ENCODE results near the gene PHF13. TPM values are rescaled to one million over a fixed set of nuclear protein-coding genes. Genes with fewer than 3 reads are reported as not detected.
A peak's percentile ranks its signal among the peaks of the same experiment; 100 is the strongest.

The PHF13 gene
- total and polyA plus RNA-seq, 8 donors, result 4.0 to 8.3 (median 4.8) TPM

GRCh38 chr1:6590046-6590445 lies 23.5 kb upstream of the PHF13 start:
- 80 to 83% methylated on average over 7 of the region's 7 CpGs for WGBS, 2 donors
- H3K9me3 ChIP-seq, result no peaks in the 10 kb centered on the region
- H3K27ac ChIP-seq, result no peak overlapping the region
- intact Hi-C loops (cut with DNase I), result loop anchor here in 1 of 3 donors (10.0 kb wide), 1 partner anchor 55 kb away; no protein-coding TSS in a partner anchor
- no peaks in the 10 kb centered on the region for H3K27me3 ChIP-seq
- FAIRE-seq (no peak), DNase-seq (no peak), ATAC-seq (no peak)
- H3K36me3 ChIP-seq, result peaks cover 6 to 49% (median 45%) of the 10 kb centered on the region in 3 donors
- no peak for TF ChIP-seq CTCF (IDR thresholded peaks at IDR 0.05)
- no peak overlapping the region for H3K4me3 ChIP-seq
- H3K4me1 ChIP-seq, result peaks cover 0 to 7% (median 4%) of the 10 kb centered on the region in 3 donors

DNA sequence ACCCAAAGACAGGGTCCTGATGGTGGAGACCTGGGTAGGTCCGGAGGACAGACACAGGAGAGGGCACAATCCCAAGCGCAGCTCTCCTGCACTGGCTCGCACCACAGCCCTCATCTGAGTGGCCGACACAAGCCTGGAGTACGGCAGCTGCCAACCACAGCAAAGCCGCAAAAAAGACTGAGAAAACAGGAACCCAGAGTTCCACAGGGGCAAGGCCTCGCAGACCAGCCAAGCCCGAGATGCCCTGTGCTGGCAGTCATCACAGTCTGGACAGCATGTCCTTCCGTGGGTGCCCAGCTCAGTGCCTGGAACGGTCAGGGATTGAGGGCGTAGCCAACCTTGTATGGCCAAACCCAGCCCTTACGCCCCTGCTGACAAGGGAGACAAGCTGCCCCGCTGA lies 22.3 kb upstream of the PHF13 start:
- no peaks in the 10 kb centered on the region for H3K27me3 ChIP-seq
- ATAC-seq (peak in 2 of 4 donors; percentile 6 to 7), FAIRE-seq (no peak)

GRCh38 chr1:6591644-6592043 lies 21.9 kb upstream of the PHF13 start:
- no peaks in the 10 kb centered on the region for H3K27me3 ChIP-seq
- no peaks in the 10 kb centered on the region for H3K9me3 ChIP-seq
- WGBS, 2 donors, result 87 to 89% methylated on average over 6 of the region's 6 CpGs
- H3K4me1 ChIP-seq, result peaks cover 0 to 7% (median 4%) of the 10 kb centered on the region in 3 donors
- FAIRE-seq, result no peak
- no peak overlapping the region for H3K4me3 ChIP-seq
- DNase-seq, result no peak
- peaks cover 6 to 61% (median 57%) of the 10 kb centered on the region in 3 donors for H3K36me3 ChIP-seq
- H3K27ac ChIP-seq, result no peak overlapping the region
- no peak for ATAC-seq
- TF ChIP-seq CTCF (IDR thresholded peaks at IDR 0.05), result no peak
- intact Hi-C loops (cut with DNase I), result loop anchor here in 1 of 3 donors (10.0 kb wide), 1 partner anchor 57 kb away; no protein-coding TSS in a partner anchor

More for the DNA sequence above, 22.3 kb upstream of the PHF13 start:
- no peak for TF ChIP-seq CTCF (IDR thresholded peaks at IDR 0.05)
- Histone ChIP-seq H3K4me1 (peaks cover 0 to 7% (median 4%) of the 10 kb centered on the region in 3 donors), H3K36me3 (peaks cover 6 to 57% (median 55%) of the 10 kb centered on the region in 3 donors), H3K9me3 (no peaks in the 10 kb centered on the region), H3K4me3 (no peak overlapping the region), H3K27ac (no peak overlapping the region)
- 85 to 95% methylated on average over 13 of the region's 13 CpGs for WGBS, 2 donors
- peak in 1 of 6 donors; percentile 64 for DNase-seq
- intact Hi-C loops (cut with DNase I), result loop anchor here in 1 of 3 donors (10.0 kb wide), 1 partner anchor 56 kb away; no protein-coding TSS in a partner anchor

- ATAC-seq (no peak), DNase-seq (no peak), FAIRE-seq (no peak)
- Histone ChIP-seq H3K27ac (no peak overlapping the region), H3K36me3 (peaks cover 6 to 67% (median 60%) of the 10 kb centered on the region in 3 donors), H3K9me3 (no peaks in the 10 kb centered on the region), H3K27me3 (no peaks in the 10 kb centered on the region), H3K4me3 (no peak overlapping the region), H3K4me1 (peaks cover 3 to 8% (median 4%) of the 10 kb centered on the region in 3 donors)
- 23 to 42% methylated on average over 5 of the region's 5 CpGs for WGBS, 2 donors
- intact Hi-C loops (cut with DNase I), result loop anchor here in 1 of 3 donors (10.0 kb wide), 1 partner anchor 58 kb away; no protein-coding TSS in a partner anchor
- no peak for TF ChIP-seq CTCF (IDR thresholded peaks at IDR 0.05)
Measured at GRCh38 chr1:6592441-6592840, 21.1 kb upstream of the PHF13 start.
